ENCODE results near the gene WBP1L.

- TF ChIP-seq EP300 (conservative IDR thresholded peaks at IDR 0.05; ENCODE audit: poor library complexity, severe bottlenecking) (no peak), CTCF (IDR thresholded peaks at IDR 0.05; ENCODE audit: poor library complexity, severe bottlenecking) (no peak), RAD21 (conservative IDR thresholded peaks at IDR 0.05) (no peak)
Measured at GRCh38 chr10:102778781-102779180, 35.0 kb downstream of the WBP1L start.
